Activated naive CD4-positive, alpha-beta T cell treated with anti-CD3 and anti-CD28 coated beads, Interleukin-2, amount 50 U/mL, for 24 hours (primary cell): ENCODE results near the gene NRG3.

ENCODE experiments used
- H3K27ac Mint-ChIP-seq: one replicate; pipeline ENCODE4 v1.8.0; 2021; ENCODE audit warnings: mild to moderate bottlenecking, mixed read lengths
- H3K27me3 Mint-ChIP-seq: one replicate; pipeline ENCODE4 v1.8.0; 2021; ENCODE audit warnings: mixed read lengths
- H3K36me3 Mint-ChIP-seq: one replicate; pipeline ENCODE4 v1.8.0; 2021; ENCODE audit warnings: mixed read lengths
- H3K4me1 Mint-ChIP-seq: one replicate; pipeline ENCODE4 v1.8.0; 2021; ENCODE audit warnings: mixed read lengths
- H3K4me3 Mint-ChIP-seq: one replicate; pipeline ENCODE4 v1.8.0; 2021; ENCODE audit warnings: mild to moderate bottlenecking, mixed read lengths
- H3K9me3 Mint-ChIP-seq: one replicate; pipeline ENCODE4 v1.8.0; 2021; ENCODE audit warnings: mixed read lengths

The NRG3 gene

DNA sequence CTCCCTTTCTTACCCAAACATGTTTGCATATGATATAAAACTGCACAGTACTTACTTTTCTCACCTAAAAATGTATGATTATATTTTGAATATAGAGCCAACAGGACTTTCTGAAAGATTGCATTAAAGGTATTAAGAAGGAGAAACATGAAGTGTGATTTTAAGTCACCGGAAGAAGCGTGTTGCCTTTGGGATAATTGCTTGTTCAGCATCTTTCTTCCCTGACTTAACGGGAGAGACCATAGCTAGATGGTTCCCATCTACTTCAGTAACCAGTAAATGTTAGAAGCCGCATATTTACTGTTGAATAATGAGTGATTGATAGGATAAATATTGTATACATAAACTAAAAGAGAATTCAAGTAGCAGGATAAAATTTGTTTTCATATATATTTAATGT lies 197.1 kb downstream of the NRG3 start:
- no peaks in the 10 kb centered on the region for H3K27me3 Mint-ChIP-seq
- H3K4me1 Mint-ChIP-seq = no peaks in the 10 kb centered on the region
- no peaks in the 10 kb centered on the region for H3K36me3 Mint-ChIP-seq
- no peak overlapping the region for H3K27ac Mint-ChIP-seq
- no peak overlapping the region for H3K4me3 Mint-ChIP-seq
- no peaks in the 10 kb centered on the region for H3K9me3 Mint-ChIP-seq

DNA sequence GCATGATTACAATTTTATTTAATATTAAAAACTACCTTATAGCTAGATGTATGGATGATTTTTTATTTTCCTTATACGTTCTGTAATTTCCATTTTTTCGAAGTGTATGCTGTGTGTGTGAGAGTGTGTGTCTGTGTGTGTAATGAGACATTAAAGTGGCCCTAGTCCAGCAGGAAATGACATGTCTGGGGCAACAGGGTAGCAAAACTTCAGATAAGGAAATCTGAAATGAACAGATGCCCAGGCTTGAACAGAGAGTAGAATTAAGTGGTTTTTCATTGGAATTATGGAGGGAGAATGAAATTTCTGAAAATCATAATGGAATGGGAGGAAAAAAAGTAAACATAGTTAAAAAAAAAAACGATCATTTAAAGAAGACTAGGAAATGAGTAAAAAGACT lies 200.6 kb downstream of the NRG3 start:
- H3K27ac Mint-ChIP-seq = no peak overlapping the region
- no peaks in the 10 kb centered on the region for H3K9me3 Mint-ChIP-seq
- H3K36me3 Mint-ChIP-seq = no peaks in the 10 kb centered on the region
- no peak overlapping the region for H3K4me3 Mint-ChIP-seq
- H3K4me1 Mint-ChIP-seq = no peaks in the 10 kb centered on the region
- no peaks in the 10 kb centered on the region for H3K27me3 Mint-ChIP-seq

GRCh38 chr10:82084496-82084895 lies 209.5 kb downstream of the NRG3 start:
- Mint-ChIP-seq H3K4me3 (no peak overlapping the region), H3K27me3 (no peaks in the 10 kb centered on the region), H3K9me3 (no peaks in the 10 kb centered on the region), H3K4me1 (no peaks in the 10 kb centered on the region), H3K36me3 (no peaks in the 10 kb centered on the region), H3K27ac (no peak overlapping the region)

- H3K4me3 Mint-ChIP-seq = no peak overlapping the region
- no peaks in the 10 kb centered on the region for H3K9me3 Mint-ChIP-seq
- H3K27me3 Mint-ChIP-seq = no peaks in the 10 kb centered on the region
- no peaks in the 10 kb centered on the region for H3K36me3 Mint-ChIP-seq
- no peaks in the 10 kb centered on the region for H3K4me1 Mint-ChIP-seq
- H3K27ac Mint-ChIP-seq = no peak overlapping the region
Measured at GRCh38 chr10:82084904-82085303, 209.9 kb downstream of the NRG3 start.

GRCh38 chr10:82089327-82089726 lies 214.3 kb downstream of the NRG3 start:
- Mint-ChIP-seq H3K4me1 (no peaks in the 10 kb centered on the region), H3K9me3 (no peaks in the 10 kb centered on the region), H3K27ac (no peak overlapping the region), H3K4me3 (no peak overlapping the region), H3K27me3 (no peaks in the 10 kb centered on the region), H3K36me3 (no peaks in the 10 kb centered on the region)

GRCh38 chr10:82091413-82091812 lies 216.4 kb downstream of the NRG3 start:
- no peak overlapping the region for H3K27ac Mint-ChIP-seq
- no peak overlapping the region for H3K4me3 Mint-ChIP-seq
- H3K9me3 Mint-ChIP-seq = no peaks in the 10 kb centered on the region
- no peaks in the 10 kb centered on the region for H3K4me1 Mint-ChIP-seq
- no peaks in the 10 kb centered on the region for H3K27me3 Mint-ChIP-seq
- H3K36me3 Mint-ChIP-seq = no peaks in the 10 kb centered on the region

DNA sequence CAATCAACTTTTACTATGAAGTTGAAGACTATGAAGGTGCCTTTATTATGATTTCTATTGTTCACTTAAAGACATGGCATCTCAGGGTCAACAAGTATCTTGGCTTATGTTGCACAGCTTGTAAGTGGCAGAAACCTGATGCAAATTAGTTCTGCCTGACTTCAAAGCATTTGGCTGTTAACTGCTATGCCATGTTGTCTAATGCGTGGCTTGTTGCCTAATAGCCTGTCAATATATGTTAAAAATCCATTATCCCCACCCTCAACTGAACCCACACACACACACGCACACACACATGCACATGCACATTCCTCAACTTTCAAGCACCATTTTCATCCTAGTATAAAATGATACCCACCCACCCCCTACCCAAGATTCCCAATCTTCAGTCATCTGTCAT lies 217.1 kb downstream of the NRG3 start:
- Mint-ChIP-seq H3K4me3 (no peak overlapping the region), H3K27me3 (no peaks in the 10 kb centered on the region), H3K36me3 (no peaks in the 10 kb centered on the region), H3K27ac (no peak overlapping the region), H3K9me3 (no peaks in the 10 kb centered on the region), H3K4me1 (no peaks in the 10 kb centered on the region)

DNA sequence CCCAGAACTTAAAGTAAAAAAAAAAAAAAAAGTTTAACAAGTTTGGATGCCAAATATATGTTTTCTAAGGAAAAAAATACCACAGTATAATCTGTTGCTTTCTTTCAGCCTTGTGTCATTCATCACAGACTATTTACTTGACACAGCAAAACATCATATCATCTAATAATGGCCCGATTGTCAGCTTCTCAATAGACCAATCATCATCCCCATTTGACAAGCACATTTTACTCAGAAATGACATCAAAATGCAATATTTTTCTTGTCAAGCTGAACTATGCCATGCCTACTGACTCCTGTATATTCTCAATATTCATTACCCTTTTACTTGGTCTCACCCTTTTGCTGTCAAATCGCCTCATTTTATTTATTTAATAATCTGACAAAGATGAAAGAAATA lies 249.7 kb downstream of the NRG3 start:
- no peaks in the 10 kb centered on the region for H3K36me3 Mint-ChIP-seq
- H3K4me1 Mint-ChIP-seq = no peaks in the 10 kb centered on the region
- H3K27me3 Mint-ChIP-seq = no peaks in the 10 kb centered on the region
- no peaks in the 10 kb centered on the region for H3K9me3 Mint-ChIP-seq
- no peak overlapping the region for H3K27ac Mint-ChIP-seq
- no peak overlapping the region for H3K4me3 Mint-ChIP-seq

DNA sequence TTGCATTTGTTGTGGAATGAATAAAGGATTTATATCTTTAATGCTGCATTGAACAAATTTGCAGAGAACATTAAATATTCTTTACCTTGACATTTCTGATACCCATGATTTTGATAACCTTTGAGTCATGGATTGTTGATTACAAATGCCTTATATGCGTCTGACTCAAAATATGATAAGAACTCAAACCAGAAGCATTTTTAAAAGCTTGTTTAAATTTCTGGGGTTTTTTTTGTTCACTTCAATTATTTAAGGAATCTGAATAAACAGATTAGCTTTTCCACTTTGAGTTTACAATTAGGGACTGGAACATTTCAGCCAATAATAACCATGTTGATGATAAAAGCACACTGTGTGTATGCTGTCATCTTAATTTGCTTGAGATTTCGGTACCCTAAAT lies 253.5 kb downstream of the NRG3 start:
- Mint-ChIP-seq H3K4me1 (no peaks in the 10 kb centered on the region), H3K27ac (no peak overlapping the region), H3K27me3 (no peaks in the 10 kb centered on the region), H3K9me3 (peaks cover 11% of the 10 kb centered on the region), H3K4me3 (no peak overlapping the region), H3K36me3 (no peaks in the 10 kb centered on the region)

- H3K4me3 Mint-ChIP-seq = no peak overlapping the region
- H3K9me3 Mint-ChIP-seq = peaks cover 11% of the 10 kb centered on the region
- no peaks in the 10 kb centered on the region for H3K27me3 Mint-ChIP-seq
- H3K4me1 Mint-ChIP-seq = no peaks in the 10 kb centered on the region
- no peak overlapping the region for H3K27ac Mint-ChIP-seq
- no peaks in the 10 kb centered on the region for H3K36me3 Mint-ChIP-seq
Measured at GRCh38 chr10:82136103-82136502, 261.1 kb downstream of the NRG3 start.

GRCh38 chr10:82144153-82144552 lies 269.2 kb downstream of the NRG3 start:
- Mint-ChIP-seq H3K9me3 (peaks cover 5% of the 10 kb centered on the region), H3K27ac (no peak overlapping the region), H3K36me3 (no peaks in the 10 kb centered on the region), H3K4me1 (no peaks in the 10 kb centered on the region), H3K27me3 (no peaks in the 10 kb centered on the region), H3K4me3 (no peak overlapping the region)

GRCh38 chr10:82148764-82149163 lies 273.8 kb downstream of the NRG3 start:
- Mint-ChIP-seq H3K36me3 (no peaks in the 10 kb centered on the region), H3K4me1 (no peaks in the 10 kb centered on the region), H3K27ac (no peak overlapping the region), H3K27me3 (no peaks in the 10 kb centered on the region), H3K4me3 (no peak overlapping the region), H3K9me3 (peaks cover 5% of the 10 kb centered on the region)

- H3K9me3 Mint-ChIP-seq = peaks cover 5% of the 10 kb centered on the region
- H3K27me3 Mint-ChIP-seq = no peaks in the 10 kb centered on the region
- H3K36me3 Mint-ChIP-seq = no peaks in the 10 kb centered on the region
- H3K4me3 Mint-ChIP-seq = no peak overlapping the region
- H3K4me1 Mint-ChIP-seq = no peaks in the 10 kb centered on the region
- H3K27ac Mint-ChIP-seq = no peak overlapping the region
Measured at GRCh38 chr10:82149674-82150073, 274.7 kb downstream of the NRG3 start.

GRCh38 chr10:82150123-82150900 lies 275.3 kb downstream of the NRG3 start:
- Mint-ChIP-seq H3K4me1 (no peaks in the 10 kb centered on the region), H3K36me3 (no peaks in the 10 kb centered on the region), H3K27me3 (no peaks in the 10 kb centered on the region), H3K4me3 (no peak overlapping the region), H3K27ac (no peak overlapping the region), H3K9me3 (peaks cover 5% of the 10 kb centered on the region)

GRCh38 chr10:82160307-82160706 lies 285.3 kb downstream of the NRG3 start:
- H3K27ac Mint-ChIP-seq = no peak overlapping the region
- H3K27me3 Mint-ChIP-seq = no peaks in the 10 kb centered on the region
- no peaks in the 10 kb centered on the region for H3K4me1 Mint-ChIP-seq
- no peaks in the 10 kb centered on the region for H3K36me3 Mint-ChIP-seq
- no peak overlapping the region for H3K4me3 Mint-ChIP-seq
- H3K9me3 Mint-ChIP-seq = no peaks in the 10 kb centered on the region

- Mint-ChIP-seq H3K27ac (no peak overlapping the region), H3K27me3 (no peaks in the 10 kb centered on the region), H3K36me3 (no peaks in the 10 kb centered on the region), H3K4me1 (no peaks in the 10 kb centered on the region), H3K9me3 (no peaks in the 10 kb centered on the region), H3K4me3 (no peak overlapping the region)
Measured at GRCh38 chr10:82161264-82161663, 286.3 kb downstream of the NRG3 start.

- Mint-ChIP-seq H3K36me3 (no peaks in the 10 kb centered on the region), H3K9me3 (no peaks in the 10 kb centered on the region), H3K4me1 (no peaks in the 10 kb centered on the region), H3K4me3 (no peak overlapping the region), H3K27me3 (no peaks in the 10 kb centered on the region), H3K27ac (no peak overlapping the region)
Measured at GRCh38 chr10:82162549-82163195, 287.7 kb downstream of the NRG3 start.
